ENCODE data around the gene CASP8AP2. TPM values are rescaled to one million over a fixed set of nuclear protein-coding genes. Genes with fewer than 3 reads are reported as not detected.

CASP8AP2 gene
- total RNA-seq, 4 donors from 2014 or later: 8.4 to 12.9 (median 10.1) TPM

- intact Hi-C loops (cut with DNase I; ENCODE audit: low total_unique reads): no loop called here
- peak overlapping the region; percentile 88 for H3K4me3 ChIP-seq (ENCODE audit: low read depth, poor library complexity, severe bottlenecking)
- TF ChIP-seq CTCF (IDR thresholded peaks at IDR 0.05) (no peak), POLR2A (IDR thresholded peaks at IDR 0.05) (no peak)
- no peak for DNase-seq (ENCODE audit: low spot score in 2 of 2)
- 6 to 11% methylated on average over 15 of the region's 15 CpGs for WGBS, 2 donors
Observed at GRCh38 chr6:89830170-89830809, 610 bp downstream of the CASP8AP2 start.

- intact Hi-C loops (cut with DNase I; ENCODE audit: low total_unique reads): no loop called here
- TF ChIP-seq CTCF (IDR thresholded peaks at IDR 0.05) (no peak), POLR2A (IDR thresholded peaks at IDR 0.05) (no peak)
- no peak for DNase-seq (ENCODE audit: low spot score in 2 of 2)
- no peak overlapping the region for H3K4me3 ChIP-seq (ENCODE audit: low read depth, poor library complexity, severe bottlenecking)
- WGBS, 2 donors: 87% methylated on average over 12 of the region's 12 CpGs
Observed at GRCh38 chr6:89834884-89835792, 5.5 kb downstream of the CASP8AP2 start.

GRCh38 chr6:89836639-89837222 is 7.1 kb downstream of the CASP8AP2 start:
- no peak for TF ChIP-seq CTCF (IDR thresholded peaks at IDR 0.05)
- TF ChIP-seq POLR2A (IDR thresholded peaks at IDR 0.05): no peak
- no peak for DNase-seq (ENCODE audit: low spot score in 2 of 2)
- WGBS, 2 donors: 93 to 97% methylated on average over 8 of the region's 8 CpGs
- intact Hi-C loops (cut with DNase I; ENCODE audit: low total_unique reads): no loop called here
- no peak overlapping the region for H3K4me3 ChIP-seq (ENCODE audit: low read depth, poor library complexity, severe bottlenecking)

- WGBS, 2 donors: 67 to 72% methylated on average over 3 of the region's 3 CpGs
- no peak overlapping the region for H3K4me3 ChIP-seq (ENCODE audit: low read depth, poor library complexity, severe bottlenecking)
- TF ChIP-seq POLR2A (IDR thresholded peaks at IDR 0.05): no peak
- TF ChIP-seq CTCF (IDR thresholded peaks at IDR 0.05): no peak
- peak in 1 of 2 donors; percentile 40 for DNase-seq (ENCODE audit: low spot score in 2 of 2)
- intact Hi-C loops (cut with DNase I; ENCODE audit: low total_unique reads): no loop called here
Observed at GRCh38 chr6:89840538-89840937, 10.9 kb downstream of the CASP8AP2 start.

- no peak overlapping the region for H3K4me3 ChIP-seq (ENCODE audit: low read depth, poor library complexity, severe bottlenecking)
- DNase-seq (ENCODE audit: low spot score in 2 of 2): no peak
- TF ChIP-seq POLR2A (IDR thresholded peaks at IDR 0.05) (no peak), CTCF (IDR thresholded peaks at IDR 0.05) (no peak)
- WGBS, 2 donors: 85 to 90% methylated on average over 2 of the region's 2 CpGs
- intact Hi-C loops (cut with DNase I; ENCODE audit: low total_unique reads): no loop called here
Observed at GRCh38 chr6:89842228-89842627, 12.5 kb downstream of the CASP8AP2 start.

Data from lower leg skin (tissue), 4 donors.